Epithelial cell of alveolus of lung (primary cell): ENCODE results near the gene NRARP. TPM values are rescaled to one million over a fixed set of nuclear protein-coding genes. Genes with fewer than 3 reads are reported as not detected.

Experiments used
- total RNA-seq: library from RNA; depleted of rRNA; stranded (reverse); fragments of >200 nt; gene quantifications from 2 replicates; pipeline ENCODE4 v1.2.1, GENCODE V29; 2015

Gene NRARP
- 0.78 and 1.8 TPM in 2 replicates for total RNA-seq

DNA sequence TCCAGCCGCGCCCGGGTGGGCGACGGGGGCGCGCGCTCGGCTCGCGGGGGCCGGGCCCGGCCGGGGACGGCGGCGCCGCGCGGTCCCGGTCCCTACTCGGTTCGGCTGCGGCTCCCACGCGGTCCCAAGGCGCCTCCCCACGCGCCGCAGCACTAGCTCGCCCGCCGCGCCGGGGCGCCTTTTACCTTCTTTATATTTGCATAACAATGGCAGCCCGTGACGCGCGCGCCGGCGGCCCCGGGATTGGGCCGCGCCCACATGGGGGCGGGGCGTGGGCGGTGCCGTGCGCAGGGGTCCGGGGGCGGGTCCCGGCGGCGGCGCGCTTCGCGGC is at the start of gene NRARP:
TSS of gene NRARP (minus strand) at position 154 of the 331 bp plus-strand sequence. CDS start 343 bp downstream, outside the sequence.

DNA sequence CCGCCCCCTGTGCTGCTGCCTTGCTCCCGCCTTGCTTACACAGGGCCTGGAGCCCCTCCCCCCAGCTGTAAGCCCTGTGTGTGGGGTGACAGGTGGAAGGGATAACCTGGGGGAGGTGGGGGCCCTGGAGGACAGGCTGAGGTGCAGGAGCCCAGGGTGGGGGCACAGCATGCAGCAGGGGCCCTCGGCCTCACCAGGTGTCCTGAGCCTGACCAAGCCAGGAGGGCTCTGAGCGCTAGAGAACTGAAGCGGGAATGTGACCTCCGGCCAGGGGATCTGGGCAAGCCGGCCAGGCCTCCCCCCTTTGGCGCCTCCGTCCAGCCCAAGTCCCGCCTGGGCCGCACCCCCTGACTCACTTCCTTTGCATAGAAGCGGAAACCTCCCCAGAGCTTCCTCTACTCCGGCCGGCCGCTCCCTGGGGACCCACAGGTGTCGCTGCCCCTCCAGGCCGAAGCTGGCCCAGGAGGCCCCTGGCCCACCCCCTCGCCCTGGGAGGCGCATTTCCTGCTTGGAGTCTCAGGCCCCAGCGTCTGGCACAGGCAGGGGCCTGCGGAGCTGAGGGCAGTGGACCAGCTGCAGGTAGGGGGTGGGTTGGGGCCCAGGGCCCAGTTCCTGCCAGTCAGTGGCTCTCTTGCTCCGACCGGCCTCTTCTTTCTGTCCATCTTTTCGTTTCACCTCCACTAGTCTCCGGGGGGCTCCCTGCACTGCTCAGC is 24.6 kb downstream of the NRARP start, which contains the start of gene TOR4A:
TSS of gene TOR4A (plus strand) at position 398 of the 713 bp plus-strand sequence. CDS start 964 bp downstream, outside the sequence.

DNA sequence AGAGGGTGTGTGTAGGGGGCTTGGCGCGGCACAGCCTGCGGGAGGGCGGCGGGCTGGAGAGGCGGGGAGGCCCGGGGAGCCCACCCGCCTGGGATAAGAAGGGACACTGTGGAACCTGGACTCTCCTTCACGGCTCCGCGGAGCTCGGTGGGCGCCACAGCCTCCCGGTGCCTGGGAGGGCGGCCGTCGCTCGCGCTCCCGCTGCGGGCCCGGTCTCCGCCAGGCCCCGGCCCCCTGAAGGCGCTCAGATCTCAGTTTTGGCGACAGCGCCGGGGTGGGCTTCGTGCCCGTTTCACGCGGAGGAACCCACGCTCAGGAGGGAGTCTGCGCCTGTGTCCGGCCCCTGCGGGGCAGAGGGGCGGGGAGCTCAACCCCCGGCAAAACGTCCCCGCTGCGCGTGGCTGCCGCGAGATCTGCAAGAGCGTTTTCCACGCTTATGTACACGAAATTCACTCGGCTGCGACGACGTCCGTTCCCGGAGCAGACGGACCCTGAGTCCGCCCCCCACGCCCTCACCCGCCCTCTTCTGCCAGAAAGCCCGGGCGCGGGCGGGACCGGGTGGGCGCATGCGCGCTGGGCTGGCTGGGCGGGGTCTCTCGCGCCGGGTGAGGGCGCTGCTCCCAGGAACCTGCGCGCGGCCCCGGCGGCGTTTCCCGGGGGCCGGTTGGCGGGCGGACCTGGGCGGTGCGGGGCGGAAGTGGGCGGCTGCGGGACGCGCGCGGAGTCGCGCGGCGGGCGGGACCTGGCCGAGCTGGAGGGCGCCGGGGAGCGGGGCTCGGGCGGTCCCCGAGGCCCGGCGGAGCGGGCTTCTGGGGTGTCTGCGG is 47.2 kb downstream of the NRARP start, which contains the start of gene NELFB:
TSS of gene NELFB (plus strand) at position 704 of the 824 bp plus-strand sequence.

GRCh38 chr9:137251194-137251461 is 50.9 kb downstream of the NRARP start, which contains the start of gene STPG3:
Gene STPG3, plus strand, starts transcription at chr9:137251286. Its CDS starts 1 bp downstream, at chr9:137251287.

Other genes with a start within 250 kb of the NRARP start
- gene ENTPD2, start 248.2 kb downstream of the NRARP start, total RNA-seq, result 0.72 TPM in 1 of 2 replicates, not detected in the other
- gene SAPCD2, start 231.7 kb downstream of the NRARP start, total RNA-seq, result 5.0 and 10.7 TPM in 2 replicates
- gene UAP1L1, start 224.8 kb downstream of the NRARP start, total RNA-seq, result 5.7 and 11.7 TPM in 2 replicates
- gene MAN1B1, start 215.3 kb downstream of the NRARP start, total RNA-seq, result 50.3 and 94.1 TPM in 2 replicates
- gene DPP7, start 187.5 kb downstream of the NRARP start, total RNA-seq, result 69.8 and 123 TPM in 2 replicates
- gene GRIN1, start 163.1 kb downstream of the NRARP start, total RNA-seq, result not detected in 2 replicates
- not detected in 2 replicates for gene LRRC26, start 132.2 kb downstream of the NRARP start, total RNA-seq
- gene TMEM210, start 130.2 kb downstream of the NRARP start, total RNA-seq, result not detected in 2 replicates
- gene ANAPC2, start 113.7 kb downstream of the NRARP start, total RNA-seq, result 7.8 and 20.0 TPM in 2 replicates
- gene SSNA1, start 113.6 kb downstream of the NRARP start, total RNA-seq, result 61.1 and 99.0 TPM in 2 replicates
- 7.8 and 12.2 TPM in 2 replicates for gene TPRN, start 101.5 kb downstream of the NRARP start, total RNA-seq
- gene TMEM203, start 96.6 kb downstream of the NRARP start, total RNA-seq, result 45.5 and 57.0 TPM in 2 replicates
- 8.3 and 15.6 TPM in 2 replicates for gene NDOR1, start 96.6 kb downstream of the NRARP start, total RNA-seq
- gene RNF208, start 80.0 kb downstream of the NRARP start, total RNA-seq, result 0.13 and 6.3 TPM in 2 replicates
- gene CYSRT1, start 77.1 kb downstream of the NRARP start, total RNA-seq, result under 0.01 and 1.9 TPM in 2 replicates
- gene RNF224, start 74.8 kb downstream of the NRARP start, total RNA-seq, result not detected in 2 replicates
- not detected in 2 replicates for gene SLC34A3, start 71.4 kb downstream of the NRARP start, total RNA-seq
- 224 and 626 TPM in 2 replicates for gene TUBB4B, start 61.0 kb downstream of the NRARP start, total RNA-seq
- not detected in 2 replicates for gene STPG3, start 51.0 kb downstream of the NRARP start, total RNA-seq
- 49.1 and 60.2 TPM in 2 replicates for gene NELFB, start 46.9 kb downstream of the NRARP start, total RNA-seq
- 38.1 and 52.4 TPM in 2 replicates for gene TOR4A, start 24.5 kb downstream of the NRARP start, total RNA-seq
- 4.8 and 9.7 TPM in 2 replicates for gene EXD3, start 120.9 kb upstream of the NRARP start, total RNA-seq
- 0.26 TPM in 1 of 2 replicates, not detected in the other for gene NOXA1, start 121.1 kb upstream of the NRARP start, total RNA-seq
- not detected in 2 replicates for gene ENTPD8, start 139.1 kb upstream of the NRARP start, total RNA-seq
- gene NSMF, start 157.1 kb upstream of the NRARP start, total RNA-seq, result 27.4 and 49.7 TPM in 2 replicates
- gene PNPLA7, start 248.1 kb upstream of the NRARP start, total RNA-seq, result 0.13 and 0.32 TPM in 2 replicates
- 50.5 and 100 TPM in 2 replicates for gene MRPL41, start 249.6 kb upstream of the NRARP start, total RNA-seq